Stimulated activated CD8-positive, alpha-beta memory T cell treated with anti-CD3 and anti-CD28 coated beads, Interleukin-15, amount 100 ng/mL, for 4 hours (primary cell): Measurements from ENCODE around the gene VN1R2.
"Not testable (repeated sequence)": the region's sequence is repeated elsewhere in the genome, so short reads cannot be mapped to it uniquely, and the experiment has no call there.

ENCODE experiments used
- DNase-seq, 2 donors: peaks; one replicate each; pipeline ENCODE4 v3.0.0-alpha.2; 2020; ENCODE audit warnings: low read depth in 2 of 2

The VN1R2 gene

GRCh38 chr19:53257715-53258342 lies at the start of gene VN1R2:
VN1R2 (plus strand) TSS chr19:53258292; CDS start chr19:53258376, 84 bp downstream.
- DNase-seq = not testable (repeated sequence)

- DNase-seq = not testable (repeated sequence)
These were observed 46.5 kb upstream of the VN1R2 start for GRCh38 chr19:53211554-53211953.

GRCh38 chr19:53212703-53213320 lies 45.3 kb upstream of the VN1R2 start:
- DNase-seq = no peak

GRCh38 chr19:53222716-53223115 lies 35.4 kb upstream of the VN1R2 start:
- not testable (repeated sequence) for DNase-seq

GRCh38 chr19:53224606-53225005 lies 33.5 kb upstream of the VN1R2 start:
- no peak for DNase-seq

GRCh38 chr19:53237114-53237777 lies 20.8 kb upstream of the VN1R2 start:
- no peak for DNase-seq

- DNase-seq = no peak
These were observed 11.6 kb upstream of the VN1R2 start for GRCh38 chr19:53246498-53246897.

- DNase-seq = peak; percentile 65 to 68
These were observed 3.4 kb upstream of the VN1R2 start, which contains the start of gene ZNF677 for GRCh38 chr19:53254411-53255341. ZNF677 (minus strand) TSS chr19:53254873; CDS start chr19:53251550, 3,323 bp downstream.

GRCh38 chr19:53267623-53268022 lies 9.5 kb downstream of the VN1R2 start, which contains the start of gene VN1R4:
VN1R4 (minus strand) TSS chr19:53267723; CDS start chr19:53267665, 58 bp downstream.
- DNase-seq = not testable (repeated sequence)

- not testable (repeated sequence) for DNase-seq
These were observed 11.8 kb downstream of the VN1R2 start for GRCh38 chr19:53269861-53270260.

- no peak for DNase-seq
These were observed 14.0 kb downstream of the VN1R2 start for GRCh38 chr19:53272044-53272443.

GRCh38 chr19:53275480-53275879 lies 17.4 kb downstream of the VN1R2 start:
- no peak for DNase-seq

GRCh38 chr19:53281947-53282346 lies 23.9 kb downstream of the VN1R2 start:
- DNase-seq = not testable (repeated sequence)

GRCh38 chr19:53285087-53285486 lies 27.0 kb downstream of the VN1R2 start:
- no peak for DNase-seq

- no peak for DNase-seq
These were observed 32.9 kb downstream of the VN1R2 start for GRCh38 chr19:53290758-53291549.

- DNase-seq = no peak
These were observed 36.8 kb downstream of the VN1R2 start for GRCh38 chr19:53294786-53295441.

- DNase-seq = not testable (repeated sequence)
These were observed 43.2 kb downstream of the VN1R2 start for GRCh38 chr19:53301341-53301740.

GRCh38 chr19:53308339-53308811 lies 50.3 kb downstream of the VN1R2 start:
- DNase-seq = no peak
